Measurements from ENCODE around the gene PRKAR1B. TPM values are rescaled to one million over a fixed set of nuclear protein-coding genes. Genes with fewer than 3 reads are reported as not detected.

Gene PRKAR1B
- total RNA-seq, 1 experiment from 2014 or later, result 24.8 TPM

DNA sequence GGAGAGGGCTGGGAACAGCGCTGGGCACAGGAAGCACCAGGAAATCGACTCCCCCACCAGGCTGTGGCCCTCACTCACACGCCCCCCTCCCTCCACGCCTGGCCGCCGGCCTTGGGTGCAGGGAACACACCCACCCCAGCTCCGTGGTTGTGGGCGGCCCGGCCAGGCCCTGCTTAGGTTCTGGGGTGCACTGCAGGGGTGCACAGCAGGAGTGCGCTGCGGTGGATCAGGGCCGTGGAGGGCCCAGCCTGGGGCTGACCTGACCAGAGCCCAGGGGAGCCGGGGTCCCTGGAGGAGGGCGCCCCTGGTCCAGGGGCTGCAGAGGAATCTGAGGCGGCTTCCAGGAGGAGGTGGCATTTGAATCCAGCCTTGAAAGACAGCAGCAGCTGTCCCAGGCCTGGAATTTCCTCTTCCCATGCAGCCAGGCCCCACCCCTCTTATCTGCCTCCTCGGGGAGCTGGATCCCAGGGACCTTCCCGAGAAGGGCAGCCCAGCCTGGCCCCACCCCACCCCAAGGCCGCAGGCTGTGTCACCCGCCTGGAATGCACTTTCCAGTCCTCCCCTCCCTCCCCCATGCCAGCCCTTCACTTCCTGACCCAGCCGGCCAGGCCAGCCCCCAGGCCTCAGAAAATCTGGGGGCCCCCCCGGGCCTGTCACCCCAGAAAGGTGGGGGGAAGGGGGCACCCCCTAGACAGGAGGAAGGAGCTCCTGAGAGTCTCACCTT, 189.0 kb downstream of the PRKAR1B start:
- CTCF ChIA-PET, result interaction anchor here (0.9 to 1.3 kb wide), 3 partner anchors 20 to 99 kb away, joined by 4 read pairs; no protein-coding TSS in a partner anchor
- peaks cover 32% of the 10 kb centered on the region for H3K36me3 Mint-ChIP-seq (ENCODE audit: insufficient read depth, unreplicated experiment)
- peak; percentile 94 for DNase-seq
- no peaks in the 10 kb centered on the region for H3K9me3 Mint-ChIP-seq (ENCODE audit: low read depth, unreplicated experiment)
- intact Hi-C loops (cut with micrococcal nuclease; ENCODE audit: unreplicated experiment), result no loop called here
- peak overlapping the region; percentile 69 for H3K27ac Mint-ChIP-seq (ENCODE audit: unreplicated experiment)
- BruUV-seq (replicated peaks), result no TSS peak
- H3K27me3 Mint-ChIP-seq (ENCODE audit: unreplicated experiment), result peaks cover 28% of the 10 kb centered on the region
- TF ChIP-seq CTCF (IDR thresholded peaks at IDR 0.05; ENCODE audit: unreplicated experiment), result no peak
- peak overlapping the region; percentile 49 for H3K4me3 Mint-ChIP-seq (ENCODE audit: low read depth, unreplicated experiment)
- peaks cover 41% of the 10 kb centered on the region for H3K4me1 Mint-ChIP-seq (ENCODE audit: low read depth, unreplicated experiment)

GRCh38 chr7:536231-536630, 190.8 kb downstream of the PRKAR1B start:
- Mint-ChIP-seq H3K36me3 (ENCODE audit: insufficient read depth, unreplicated experiment) (peaks cover 27% of the 10 kb centered on the region), H3K4me3 (ENCODE audit: low read depth, unreplicated experiment) (no peak overlapping the region), H3K27me3 (ENCODE audit: unreplicated experiment) (peaks cover 42% of the 10 kb centered on the region), H3K4me1 (ENCODE audit: low read depth, unreplicated experiment) (peaks cover 23% of the 10 kb centered on the region), H3K27ac (ENCODE audit: unreplicated experiment) (no peak overlapping the region), H3K9me3 (ENCODE audit: low read depth, unreplicated experiment) (no peaks in the 10 kb centered on the region)
- DNase-seq, result no peak
- CTCF ChIA-PET, result no interaction called here
- TF ChIP-seq CTCF (IDR thresholded peaks at IDR 0.05; ENCODE audit: unreplicated experiment), result no peak
- intact Hi-C loops (cut with micrococcal nuclease; ENCODE audit: unreplicated experiment), result no loop called here
- BruUV-seq (replicated peaks), result no TSS peak

DNA sequence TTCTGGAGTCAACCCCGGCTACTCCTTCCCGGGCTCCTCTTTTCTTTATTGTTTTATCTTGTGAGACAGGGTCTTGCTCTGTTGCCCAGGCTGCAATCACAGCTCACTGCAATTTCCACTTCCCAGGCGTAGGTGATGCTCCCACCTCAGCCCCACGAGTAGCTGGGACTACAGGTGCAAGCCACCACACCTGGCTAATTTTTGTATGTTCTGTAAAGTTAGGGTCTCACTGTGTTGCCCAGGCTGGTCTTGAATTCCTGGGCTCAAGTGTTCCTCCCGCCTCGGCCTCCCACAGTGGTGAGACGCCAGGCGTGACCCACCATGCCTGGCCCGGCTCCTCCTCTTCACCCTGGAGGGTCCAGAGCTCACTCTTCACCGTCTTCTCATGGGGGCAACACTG, 192.1 kb downstream of the PRKAR1B start:
- Mint-ChIP-seq H3K36me3 (ENCODE audit: insufficient read depth, unreplicated experiment) (peaks cover 17% of the 10 kb centered on the region), H3K9me3 (ENCODE audit: low read depth, unreplicated experiment) (no peaks in the 10 kb centered on the region), H3K27me3 (ENCODE audit: unreplicated experiment) (peaks cover 54% of the 10 kb centered on the region), H3K4me1 (ENCODE audit: low read depth, unreplicated experiment) (peaks cover 17% of the 10 kb centered on the region), H3K4me3 (ENCODE audit: low read depth, unreplicated experiment) (no peak overlapping the region), H3K27ac (ENCODE audit: unreplicated experiment) (no peak overlapping the region)
- intact Hi-C loops (cut with micrococcal nuclease; ENCODE audit: unreplicated experiment), result no loop called here
- CTCF ChIA-PET, result no interaction called here
- BruUV-seq (replicated peaks), result no TSS peak
- DNase-seq, result no peak
- no peak for TF ChIP-seq CTCF (IDR thresholded peaks at IDR 0.05; ENCODE audit: unreplicated experiment)

DNA sequence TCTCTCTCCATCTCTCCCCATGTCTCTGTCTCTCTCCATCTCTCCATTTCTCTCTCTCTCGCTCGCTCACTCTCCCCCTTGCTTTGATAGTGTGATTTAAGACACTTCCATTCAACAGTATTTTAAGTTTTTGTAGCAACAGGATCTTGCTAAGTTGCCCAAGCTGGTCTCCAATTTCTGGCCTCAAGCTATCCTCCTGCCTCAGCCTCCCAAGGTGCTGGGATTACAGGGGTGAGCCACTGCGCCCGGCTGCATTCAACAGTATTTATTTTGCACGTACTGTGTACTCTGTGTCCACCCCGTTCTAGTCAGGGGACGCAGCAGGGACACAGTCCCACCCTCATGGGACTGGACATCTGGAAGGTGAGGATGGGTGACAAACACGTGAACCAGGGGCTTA, 193.0 kb downstream of the PRKAR1B start:
- no peak overlapping the region for H3K27ac Mint-ChIP-seq (ENCODE audit: unreplicated experiment)
- no peak overlapping the region for H3K4me3 Mint-ChIP-seq (ENCODE audit: low read depth, unreplicated experiment)
- CTCF ChIA-PET, result no interaction called here
- BruUV-seq (replicated peaks), result no TSS peak
- peaks cover 59% of the 10 kb centered on the region for H3K27me3 Mint-ChIP-seq (ENCODE audit: unreplicated experiment)
- no peak for TF ChIP-seq CTCF (IDR thresholded peaks at IDR 0.05; ENCODE audit: unreplicated experiment)
- intact Hi-C loops (cut with micrococcal nuclease; ENCODE audit: unreplicated experiment), result no loop called here
- peaks cover 10% of the 10 kb centered on the region for H3K36me3 Mint-ChIP-seq (ENCODE audit: insufficient read depth, unreplicated experiment)
- no peak for DNase-seq
- H3K9me3 Mint-ChIP-seq (ENCODE audit: low read depth, unreplicated experiment), result no peaks in the 10 kb centered on the region
- peaks cover 10% of the 10 kb centered on the region for H3K4me1 Mint-ChIP-seq (ENCODE audit: low read depth, unreplicated experiment)
